Measurements from ENCODE around the gene SLC6A20. TPM values are rescaled to one million over a fixed set of nuclear protein-coding genes. Genes with fewer than 3 reads are reported as not detected.

Gene SLC6A20
- total and polyA plus RNA-seq, 2 of the 13 experiments (the other 11 are each of a cell fraction or from before 2014, with no cell fraction given): not detected

GRCh38 chr3:45719655-45720487 is 76.5 kb downstream of the SLC6A20 start:
- Histone ChIP-seq H3K36me3 (replicated peaks in 1 of 2; ENCODE audit: control insufficient read depth in 1 of 2, insufficient read depth in 2 of 2, low read length in 2 of 2) (peaks cover 8 to 27% of the 10 kb centered on the region in 2 experiments; a peak in 4 of 5 replicates), H3K4me3 (replicated peaks in 1 of 3; ENCODE audit: insufficient read depth in 1 of 3, low read depth in 2 of 3, low read length in 3 of 3) (no peak overlapping the region), H3K9me3 (ENCODE audit: low read length) (no peaks in the 10 kb centered on the region), H3K9ac (ENCODE audit: insufficient read depth, low read depth, low read length) (no peak overlapping the region), H2AFZ (ENCODE audit: low read length) (no peak overlapping the region), H3K27ac (ENCODE audit: extremely low read length, insufficient read depth, low read length) (no peak overlapping the region), H3K27me3 (ENCODE audit: control insufficient read depth in 1 of 2, insufficient read depth in 2 of 2, low read length in 2 of 2) (no peaks in the 10 kb centered on the region; a peak in 1 of 5 replicates), H3K79me2 (ENCODE audit: insufficient read depth, low read length) (no peaks in the 10 kb centered on the region), H3K4me2 (ENCODE audit: low read depth, low read length) (no peak overlapping the region), H4K20me1 (ENCODE audit: insufficient read depth, low read length) (no peaks in the 10 kb centered on the region), H3K4me1 (ENCODE audit: insufficient read depth, low read length) (no peaks in the 10 kb centered on the region)
- CTCF ChIA-PET (ENCODE audit: low intra/inter-chr PET ratio, low total read pairs): no interaction called here
- FAIRE-seq (no peak), DNase-seq (ENCODE audit: low spot score) (no peak), ATAC-seq (no peak)
- intact Hi-C loops (cut with micrococcal nuclease; ENCODE audit: unreplicated experiment) (no loop called here), in situ Hi-C loops (cut with HindIII; ENCODE audit: extremely low pct_ligation_motif_present, low pct_unique_long_range_greater_than_20kb) (no loop called here)
- WGBS (ENCODE audit: low lambda C conversion rate): 96% methylated on average over 3 of the region's 3 CpGs
- POLR2A ChIA-PET: no interaction called here
- BruUV-seq (replicated peaks): no TSS peak
- TF ChIP-seq GPBP1L1 (CRISPR knock-in tag; IDR thresholded peaks at IDR 0.05) (no peak), TAF1 (CRISPR knock-in tag; IDR thresholded peaks at IDR 0.05) (no peak), LCORL (IDR thresholded peaks at IDR 0.05) (no peak), LCORL (CRISPR knock-in tag; IDR thresholded peaks at IDR 0.05) (no peak), SP140L (CRISPR knock-in tag; IDR thresholded peaks at IDR 0.05; ENCODE audit: borderline replicate concordance) (no peak)

- no peak overlapping the region for H3K4me2 ChIP-seq (ENCODE audit: low read depth, low read length)
- H2AFZ ChIP-seq (ENCODE audit: low read length): no peak overlapping the region
- 100% methylated on average over 3 of the region's 3 CpGs for WGBS (ENCODE audit: low lambda C conversion rate)
- no peak for DNase-seq (ENCODE audit: low spot score)
- no peaks in the 10 kb centered on the region; a peak in 1 of 5 replicates for H3K27me3 ChIP-seq (ENCODE audit: control insufficient read depth in 1 of 2, insufficient read depth in 2 of 2, low read length in 2 of 2)
- H3K9me3 ChIP-seq (ENCODE audit: low read length): no peaks in the 10 kb centered on the region
- no peak overlapping the region for H3K4me3 ChIP-seq (replicated peaks in 1 of 3; ENCODE audit: insufficient read depth in 1 of 3, low read depth in 2 of 3, low read length in 3 of 3)
- BruUV-seq (replicated peaks): no TSS peak
- in situ Hi-C loops (cut with HindIII; ENCODE audit: extremely low pct_ligation_motif_present, low pct_unique_long_range_greater_than_20kb): no loop called here
- intact Hi-C loops (cut with micrococcal nuclease; ENCODE audit: unreplicated experiment): no loop called here
- H3K4me1 ChIP-seq (ENCODE audit: insufficient read depth, low read length): no peaks in the 10 kb centered on the region
- ATAC-seq: no peak
- CTCF ChIA-PET (ENCODE audit: low intra/inter-chr PET ratio, low total read pairs): no interaction called here
- no peaks in the 10 kb centered on the region for H3K79me2 ChIP-seq (ENCODE audit: insufficient read depth, low read length)
- no peaks in the 10 kb centered on the region for H4K20me1 ChIP-seq (ENCODE audit: insufficient read depth, low read length)
- FAIRE-seq: no peak
- peaks cover 5 to 32% of the 10 kb centered on the region in 2 experiments; a peak in 4 of 5 replicates for H3K36me3 ChIP-seq (replicated peaks in 1 of 2; ENCODE audit: control insufficient read depth in 1 of 2, insufficient read depth in 2 of 2, low read length in 2 of 2)
- no peak overlapping the region for H3K27ac ChIP-seq (ENCODE audit: extremely low read length, insufficient read depth, low read length)
- no peak overlapping the region for H3K9ac ChIP-seq (ENCODE audit: insufficient read depth, low read depth, low read length)
- POLR2A ChIA-PET: no interaction called here
- TF ChIP-seq TP53 (CRISPR knock-in tag; conservative IDR thresholded peaks at IDR 0.05): no peak
- no peak for TF ChIP-seq ZFAT (CRISPR knock-in tag; conservative IDR thresholded peaks at IDR 0.05)
- no peak for TF ChIP-seq CBFB (CRISPR knock-in tag; IDR thresholded peaks at IDR 0.05)
- no peak for TF ChIP-seq NCOA5 (CRISPR knock-in tag; IDR thresholded peaks at IDR 0.05)
- no peak for TF ChIP-seq ATF6 (CRISPR knock-in tag; conservative IDR thresholded peaks at IDR 0.05)
- TF ChIP-seq ZNF256 (CRISPR knock-in tag; conservative IDR thresholded peaks at IDR 0.05): no peak
- TF ChIP-seq GRHL1 (CRISPR knock-in tag; conservative IDR thresholded peaks at IDR 0.05): no peak
Observed at GRCh38 chr3:45716790-45717336, 79.5 kb downstream of the SLC6A20 start.
